Esophagus squamous epithelium (tissue), 4 donors: Measurements from ENCODE around the gene RAB4B.

Source experiments
- CTCF ChIP-seq, 6 experiments: fragments of 450-650 bp in 4 of 6; fragments of 200-600 bp in 2 of 6; sonication (generic) in 2 of 6; IDR thresholded peaks; one replicate each; pipeline ENCODE4 v1.5.1; 2016 to 2019; ENCODE audit warnings: antibody characterized with exemption in 6 of 6, mild to moderate bottlenecking in 4 of 6, moderate library complexity in 4 of 6
- POLR2A ChIP-seq, 4 donors: fragments of 450-650 bp; IDR thresholded peaks; one replicate each; pipeline ENCODE4 v1.6.1; 2017; ENCODE audit warnings: antibody characterized with exemption in 4 of 4, mild to moderate bottlenecking in 4 of 4, moderate library complexity in 3 of 4

GRCh38 chr19:40800997-40801377, 22.9 kb downstream of the RAB4B start:
- no peak for TF ChIP-seq CTCF (IDR thresholded peaks at IDR 0.05)
- no peak for TF ChIP-seq POLR2A (IDR thresholded peaks at IDR 0.05)
